OCI-LY3 (cell line): ENCODE measurements around the gene KAZN.

Experiments used
- H2AFZ ChIP-seq: fragments of 200-600, 300-600 bp; shearing (Covaris generic); 2 replicates; pipeline ENCODE4 v1.6.0; 2014; ENCODE audit warnings: antibody characterized with exemption, low read depth, low read length
- H3K27ac ChIP-seq: fragments of 200-600, 300-600 bp; sonication (generic); 2 replicates; pipeline ENCODE4 v1.5.1; 2014; ENCODE audit warnings: mild to moderate bottlenecking, low read length, moderate library complexity, mixed read lengths
- H3K27me3 ChIP-seq: fragments of 200-600, 300-600 bp; sonication (generic); 2 replicates; pipeline ENCODE4 v1.6.1; 2014; ENCODE audit warnings: low read depth, low read length, mixed read lengths
- H3K36me3 ChIP-seq: fragments of 200-600, 300-600 bp; sonication (generic); replicated peaks from 2 replicates; pipeline ENCODE3; 2014; ENCODE audit warnings: low read depth, low read length, mixed read lengths
- H3K4me1 ChIP-seq: fragments of 300-600, 200-600 bp; sonication (generic); 2 replicates; pipeline ENCODE4 v1.6.1; 2014; ENCODE audit warnings: low read length, mixed read lengths
- H3K4me2 ChIP-seq: fragments of 200-600, 300-600 bp; sonication (generic); 2 replicates; pipeline ENCODE4 v1.6.1; 2014; ENCODE audit warnings: low read length, mixed read lengths
- H3K4me3 ChIP-seq: fragments of 300-600, 200-600 bp; sonication (generic); 2 replicates; pipeline ENCODE4 v1.5.1; 2014; ENCODE audit warnings: antibody characterized with exemption, mild to moderate bottlenecking, low read length, moderate library complexity
- H3K79me2 ChIP-seq: fragments of 300-600, 200-600 bp; shearing (Covaris generic); 2 replicates; pipeline ENCODE4 v1.6.1; 2014; ENCODE audit warnings: mild to moderate bottlenecking, low read length, mixed read lengths
- H3K9ac ChIP-seq: fragments of 300-600, 200-600 bp; shearing (Covaris generic); 2 replicates; pipeline ENCODE4 v1.6.0; 2014; ENCODE audit warnings: mild to moderate bottlenecking, low read length, moderate library complexity
- H3K9me3 ChIP-seq: fragments of 200-600, 300-600 bp; shearing (Covaris generic); 2 replicates; pipeline ENCODE4 v1.6.1; 2014; ENCODE audit warnings: low read length, mixed read lengths; ENCODE audit not compliant: insufficient read depth
- H4K20me1 ChIP-seq: fragments of 200-600, 300-600 bp; sonication (generic); 2 replicates; pipeline ENCODE4 v1.6.1; 2016; ENCODE audit warnings: low read length, mixed read lengths; ENCODE audit not compliant: insufficient read depth
- EZH2phosphoT487 ChIP-seq: fragments of 200-600 bp; shearing (Covaris generic); IDR thresholded peaks from 2 replicates; pipeline ENCODE4 v1.6.1; 2018; ENCODE audit warnings: antibody characterized with exemption, mixed run types, low read depth
- TF ChIP-seq, protein P1 (sequence below): fragments of 200-600, 300-600 bp; sonication (generic); IDR thresholded peaks from 2 replicates; pipeline ENCODE4 v1.5.1; 2014; ENCODE audit warnings: antibody characterized with exemption, low read length, low read depth

KAZN gene

DNA sequence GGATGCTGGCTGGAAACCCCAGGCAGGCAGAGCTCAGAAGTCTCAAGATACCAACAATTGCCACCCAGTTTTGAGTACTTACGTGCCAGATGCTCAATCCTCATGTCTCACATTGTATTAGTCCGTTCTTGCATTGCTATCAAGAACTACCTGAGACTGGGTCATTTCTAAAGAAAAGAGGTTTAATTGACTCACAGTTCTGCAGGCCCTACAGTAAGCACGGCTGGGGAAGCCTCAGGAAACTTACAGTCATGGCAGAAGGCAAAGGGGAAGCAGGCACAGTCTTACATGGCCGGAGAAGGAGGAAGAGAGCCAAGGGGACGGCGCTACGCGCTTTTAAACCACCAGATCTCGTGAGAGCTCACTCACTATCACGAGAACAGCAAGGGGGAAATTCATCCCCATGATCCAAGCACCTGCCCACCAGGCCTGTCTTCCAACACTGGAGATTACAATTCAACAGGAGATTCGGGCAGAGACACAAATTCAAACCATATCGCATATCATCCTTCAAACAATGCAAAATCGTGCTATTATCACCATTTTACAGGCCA is 58.0 kb downstream of the KAZN start:
- no peaks in the 10 kb centered on the region for H3K27me3 ChIP-seq
- H3K4me2 ChIP-seq: no peak overlapping the region
- no peak overlapping the region for H3K27ac ChIP-seq

GRCh38 chr1:14658642-14659041 is 60.2 kb downstream of the KAZN start:
- Histone ChIP-seq H3K27ac (no peak overlapping the region), H3K27me3 (no peaks in the 10 kb centered on the region), H4K20me1 (no peaks in the 10 kb centered on the region), H3K9me3 (no peaks in the 10 kb centered on the region), H3K4me2 (no peak overlapping the region), H3K4me3 (no peak overlapping the region), H3K9ac (no peak overlapping the region), H3K36me3 (no peaks in the 10 kb centered on the region), H3K79me2 (no peaks in the 10 kb centered on the region), H3K4me1 (no peaks in the 10 kb centered on the region), H2AFZ (no peak overlapping the region)
- TF ChIP-seq EZH2phosphoT487: no peak
- TF ChIP-seq, protein P1, sequence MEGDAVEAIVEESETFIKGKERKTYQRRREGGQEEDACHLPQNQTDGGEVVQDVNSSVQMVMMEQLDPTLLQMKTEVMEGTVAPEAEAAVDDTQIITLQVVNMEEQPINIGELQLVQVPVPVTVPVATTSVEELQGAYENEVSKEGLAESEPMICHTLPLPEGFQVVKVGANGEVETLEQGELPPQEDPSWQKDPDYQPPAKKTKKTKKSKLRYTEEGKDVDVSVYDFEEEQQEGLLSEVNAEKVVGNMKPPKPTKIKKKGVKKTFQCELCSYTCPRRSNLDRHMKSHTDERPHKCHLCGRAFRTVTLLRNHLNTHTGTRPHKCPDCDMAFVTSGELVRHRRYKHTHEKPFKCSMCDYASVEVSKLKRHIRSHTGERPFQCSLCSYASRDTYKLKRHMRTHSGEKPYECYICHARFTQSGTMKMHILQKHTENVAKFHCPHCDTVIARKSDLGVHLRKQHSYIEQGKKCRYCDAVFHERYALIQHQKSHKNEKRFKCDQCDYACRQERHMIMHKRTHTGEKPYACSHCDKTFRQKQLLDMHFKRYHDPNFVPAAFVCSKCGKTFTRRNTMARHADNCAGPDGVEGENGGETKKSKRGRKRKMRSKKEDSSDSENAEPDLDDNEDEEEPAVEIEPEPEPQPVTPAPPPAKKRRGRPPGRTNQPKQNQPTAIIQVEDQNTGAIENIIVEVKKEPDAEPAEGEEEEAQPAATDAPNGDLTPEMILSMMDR: no peak

More for the DNA sequence above, 58.0 kb downstream of the KAZN start:
- H4K20me1 ChIP-seq: no peaks in the 10 kb centered on the region
- TF ChIP-seq EZH2phosphoT487: no peak
- TF ChIP-seq, protein P1: no peak
- H3K4me1 ChIP-seq: no peaks in the 10 kb centered on the region
- H2AFZ ChIP-seq: no peak overlapping the region
- no peak overlapping the region for H3K4me3 ChIP-seq
- H3K36me3 ChIP-seq: no peaks in the 10 kb centered on the region
- no peaks in the 10 kb centered on the region for H3K79me2 ChIP-seq
- H3K9ac ChIP-seq: no peak overlapping the region
- no peaks in the 10 kb centered on the region for H3K9me3 ChIP-seq

- H3K4me3 ChIP-seq: no peak overlapping the region
- no peaks in the 10 kb centered on the region for H3K9me3 ChIP-seq
- TF ChIP-seq, protein P1: no peak
- TF ChIP-seq EZH2phosphoT487: no peak
- no peak overlapping the region for H2AFZ ChIP-seq
- no peak overlapping the region for H3K27ac ChIP-seq
- no peaks in the 10 kb centered on the region for H3K27me3 ChIP-seq
- no peaks in the 10 kb centered on the region for H3K4me1 ChIP-seq
- no peaks in the 10 kb centered on the region for H3K36me3 ChIP-seq
- no peaks in the 10 kb centered on the region for H3K79me2 ChIP-seq
- H4K20me1 ChIP-seq: no peaks in the 10 kb centered on the region
- H3K4me2 ChIP-seq: no peak overlapping the region
- no peak overlapping the region for H3K9ac ChIP-seq
Observed at GRCh38 chr1:14659913-14660312, 61.4 kb downstream of the KAZN start.

DNA sequence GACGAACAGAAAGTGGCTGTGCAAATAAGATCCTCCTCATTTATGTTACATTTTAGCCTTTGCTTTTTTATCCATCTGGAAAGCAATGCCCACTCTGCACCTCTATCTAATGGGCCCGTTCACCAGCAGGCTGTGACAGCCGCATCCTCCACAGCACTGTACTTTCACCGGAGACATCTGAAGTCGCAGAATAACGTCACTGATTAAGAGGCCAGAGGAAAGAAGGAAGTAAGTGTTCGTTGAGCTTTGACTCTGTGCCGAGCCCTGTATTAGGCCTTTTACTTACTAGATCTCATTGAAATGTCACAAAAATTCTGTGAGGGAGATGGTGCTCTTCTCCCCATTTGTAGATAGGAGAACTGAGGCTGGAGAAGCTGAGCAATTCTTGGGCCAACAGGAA is 62.3 kb downstream of the KAZN start:
- Histone ChIP-seq H3K4me1 (no peaks in the 10 kb centered on the region), H3K4me2 (no peak overlapping the region), H3K27ac (no peak overlapping the region), H3K79me2 (no peaks in the 10 kb centered on the region), H2AFZ (no peak overlapping the region), H4K20me1 (no peaks in the 10 kb centered on the region), H3K36me3 (no peaks in the 10 kb centered on the region), H3K27me3 (no peaks in the 10 kb centered on the region), H3K4me3 (no peak overlapping the region), H3K9me3 (no peaks in the 10 kb centered on the region), H3K9ac (no peak overlapping the region)
- no peak for TF ChIP-seq EZH2phosphoT487
- TF ChIP-seq, protein P1: no peak
